ENCODE results near the gene CREB1.

DNA sequence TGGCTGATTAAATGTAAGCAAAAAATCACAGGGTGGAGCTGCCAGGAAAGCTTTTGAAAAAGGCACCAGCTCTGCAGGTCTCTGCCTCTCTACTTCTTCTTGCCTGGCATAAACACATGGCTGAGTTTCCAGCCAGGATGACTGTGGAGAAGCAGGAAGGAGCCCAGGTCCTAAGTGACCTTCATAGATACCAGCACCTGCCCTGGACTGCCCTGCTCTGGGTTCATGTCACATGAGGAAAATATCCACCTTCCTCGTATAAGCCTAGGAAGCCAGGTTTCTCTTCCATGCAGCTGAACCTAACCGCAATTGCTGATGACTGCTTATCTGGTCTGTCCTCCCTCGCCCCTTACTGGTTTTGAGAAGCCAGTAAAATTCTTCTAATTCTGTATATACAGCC, 47.8 kb upstream of the CREB1 start:
- TF ChIP-seq, protein P1, sequence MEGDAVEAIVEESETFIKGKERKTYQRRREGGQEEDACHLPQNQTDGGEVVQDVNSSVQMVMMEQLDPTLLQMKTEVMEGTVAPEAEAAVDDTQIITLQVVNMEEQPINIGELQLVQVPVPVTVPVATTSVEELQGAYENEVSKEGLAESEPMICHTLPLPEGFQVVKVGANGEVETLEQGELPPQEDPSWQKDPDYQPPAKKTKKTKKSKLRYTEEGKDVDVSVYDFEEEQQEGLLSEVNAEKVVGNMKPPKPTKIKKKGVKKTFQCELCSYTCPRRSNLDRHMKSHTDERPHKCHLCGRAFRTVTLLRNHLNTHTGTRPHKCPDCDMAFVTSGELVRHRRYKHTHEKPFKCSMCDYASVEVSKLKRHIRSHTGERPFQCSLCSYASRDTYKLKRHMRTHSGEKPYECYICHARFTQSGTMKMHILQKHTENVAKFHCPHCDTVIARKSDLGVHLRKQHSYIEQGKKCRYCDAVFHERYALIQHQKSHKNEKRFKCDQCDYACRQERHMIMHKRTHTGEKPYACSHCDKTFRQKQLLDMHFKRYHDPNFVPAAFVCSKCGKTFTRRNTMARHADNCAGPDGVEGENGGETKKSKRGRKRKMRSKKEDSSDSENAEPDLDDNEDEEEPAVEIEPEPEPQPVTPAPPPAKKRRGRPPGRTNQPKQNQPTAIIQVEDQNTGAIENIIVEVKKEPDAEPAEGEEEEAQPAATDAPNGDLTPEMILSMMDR (IDR thresholded peaks at IDR 0.05; ENCODE audit: extremely low read depth in 1 of 2, insufficient read depth in 1 of 2, low read depth in 1 of 2, low read length in 2 of 2): no peak
- TF ChIP-seq POLR2A (IDR thresholded peaks at IDR 0.05; ENCODE audit: low read depth, low read length): no peak
- TF ChIP-seq EZH2 (IDR thresholded peaks at IDR 0.05; ENCODE audit: borderline replicate concordance, low read depth, low read length, severe bottlenecking): no peak
- TF ChIP-seq POLR2AphosphoS5 (IDR thresholded peaks at IDR 0.05; ENCODE audit: insufficient read depth, low read depth, low read length): no peak
- TF ChIP-seq, protein P2, sequence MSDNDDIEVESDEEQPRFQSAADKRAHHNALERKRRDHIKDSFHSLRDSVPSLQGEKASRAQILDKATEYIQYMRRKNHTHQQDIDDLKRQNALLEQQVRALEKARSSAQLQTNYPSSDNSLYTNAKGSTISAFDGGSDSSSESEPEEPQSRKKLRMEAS (IDR thresholded peaks at IDR 0.05; ENCODE audit: insufficient read depth, insufficient read length): no peak
- no peak for TF ChIP-seq JUN (IDR thresholded peaks at IDR 0.05; ENCODE audit: borderline replicate concordance, insufficient read depth, insufficient read length, low read depth)
- no peak for TF ChIP-seq MYC (IDR thresholded peaks at IDR 0.05; ENCODE audit: low read depth, low read length)
